ENCODE data around the gene GATA3.

Gene GATA3

DNA sequence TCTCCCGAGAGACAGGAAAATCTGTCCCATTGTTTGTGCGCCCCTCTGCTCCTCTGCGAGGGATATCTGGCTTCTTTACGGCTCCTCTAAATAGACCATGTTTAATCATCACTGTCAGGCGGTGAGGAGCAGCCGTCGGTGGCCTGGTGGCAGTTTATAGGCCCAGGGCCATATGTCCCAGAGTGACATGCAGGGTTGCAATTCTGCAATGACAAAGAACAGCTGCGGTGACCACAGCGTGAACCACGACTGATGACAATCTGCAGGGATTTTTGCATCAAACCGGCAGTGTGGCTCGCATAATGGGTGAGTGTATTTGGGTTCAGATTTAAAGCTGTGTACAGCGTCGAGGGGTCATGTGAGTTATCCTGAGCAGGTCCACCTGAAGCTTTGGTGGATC, 41.5 kb downstream of the GATA3 start:
- TF ChIP-seq, protein P1, sequence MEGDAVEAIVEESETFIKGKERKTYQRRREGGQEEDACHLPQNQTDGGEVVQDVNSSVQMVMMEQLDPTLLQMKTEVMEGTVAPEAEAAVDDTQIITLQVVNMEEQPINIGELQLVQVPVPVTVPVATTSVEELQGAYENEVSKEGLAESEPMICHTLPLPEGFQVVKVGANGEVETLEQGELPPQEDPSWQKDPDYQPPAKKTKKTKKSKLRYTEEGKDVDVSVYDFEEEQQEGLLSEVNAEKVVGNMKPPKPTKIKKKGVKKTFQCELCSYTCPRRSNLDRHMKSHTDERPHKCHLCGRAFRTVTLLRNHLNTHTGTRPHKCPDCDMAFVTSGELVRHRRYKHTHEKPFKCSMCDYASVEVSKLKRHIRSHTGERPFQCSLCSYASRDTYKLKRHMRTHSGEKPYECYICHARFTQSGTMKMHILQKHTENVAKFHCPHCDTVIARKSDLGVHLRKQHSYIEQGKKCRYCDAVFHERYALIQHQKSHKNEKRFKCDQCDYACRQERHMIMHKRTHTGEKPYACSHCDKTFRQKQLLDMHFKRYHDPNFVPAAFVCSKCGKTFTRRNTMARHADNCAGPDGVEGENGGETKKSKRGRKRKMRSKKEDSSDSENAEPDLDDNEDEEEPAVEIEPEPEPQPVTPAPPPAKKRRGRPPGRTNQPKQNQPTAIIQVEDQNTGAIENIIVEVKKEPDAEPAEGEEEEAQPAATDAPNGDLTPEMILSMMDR (IDR thresholded peaks at IDR 0.05; ENCODE audit: low read depth, low read length), result no peak
- no peak for DNase-seq (ENCODE audit: low read depth in 2 of 2)
- H3K4me3 ChIP-seq (replicated peaks in 1 of 2; ENCODE audit: low read depth in 2 of 2, low read length in 2 of 2), result no peak overlapping the region

DNA sequence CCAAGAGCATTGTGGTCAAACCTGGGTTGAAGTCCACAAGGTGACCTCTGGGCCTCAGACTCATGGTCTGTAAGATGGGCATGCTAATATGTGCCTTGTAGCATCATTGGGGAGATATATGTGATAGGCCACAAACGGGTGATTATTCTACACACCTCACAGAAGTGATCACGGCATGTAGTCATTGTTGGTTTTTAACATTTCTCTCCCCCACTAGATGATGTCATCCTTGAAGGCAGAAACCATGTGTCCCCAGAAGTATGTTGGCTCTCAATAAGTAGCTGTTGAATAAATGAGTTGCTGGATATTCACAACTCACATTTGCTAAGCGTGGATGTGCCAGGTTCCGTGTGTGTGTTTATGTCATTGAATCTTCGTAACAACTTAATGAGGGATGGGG, 42.4 kb downstream of the GATA3 start:
- H3K4me3 ChIP-seq (replicated peaks in 1 of 2; ENCODE audit: low read depth in 2 of 2, low read length in 2 of 2), result no peak overlapping the region
- DNase-seq (ENCODE audit: low read depth in 2 of 2), result no peak
- TF ChIP-seq, protein P1 (IDR thresholded peaks at IDR 0.05; ENCODE audit: low read depth, low read length), result no peak

DNA sequence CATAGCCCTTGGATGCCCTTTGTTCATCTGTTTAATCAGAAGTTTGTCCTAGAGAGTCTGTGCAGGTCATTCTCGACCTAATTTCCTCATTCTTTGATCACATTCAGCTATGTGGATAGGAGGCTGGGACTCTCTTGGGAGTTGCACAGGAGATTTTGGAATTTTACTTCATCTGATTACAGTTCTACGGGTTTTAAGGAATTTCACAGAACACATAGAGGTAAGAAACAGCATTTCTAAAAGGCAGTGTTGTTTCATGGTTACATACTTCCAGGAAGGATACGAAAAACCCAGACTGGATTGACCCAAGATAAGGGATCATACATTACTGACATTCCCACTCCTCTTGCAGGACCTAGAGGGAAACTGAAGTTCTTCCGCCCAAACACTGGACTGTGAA, 45.9 kb downstream of the GATA3 start:
- H3K4me3 ChIP-seq (replicated peaks in 1 of 2; ENCODE audit: low read depth in 2 of 2, low read length in 2 of 2), result no peak overlapping the region
- no peak for DNase-seq (ENCODE audit: low read depth in 2 of 2)
- TF ChIP-seq, protein P1 (IDR thresholded peaks at IDR 0.05; ENCODE audit: low read depth, low read length), result no peak

DNA sequence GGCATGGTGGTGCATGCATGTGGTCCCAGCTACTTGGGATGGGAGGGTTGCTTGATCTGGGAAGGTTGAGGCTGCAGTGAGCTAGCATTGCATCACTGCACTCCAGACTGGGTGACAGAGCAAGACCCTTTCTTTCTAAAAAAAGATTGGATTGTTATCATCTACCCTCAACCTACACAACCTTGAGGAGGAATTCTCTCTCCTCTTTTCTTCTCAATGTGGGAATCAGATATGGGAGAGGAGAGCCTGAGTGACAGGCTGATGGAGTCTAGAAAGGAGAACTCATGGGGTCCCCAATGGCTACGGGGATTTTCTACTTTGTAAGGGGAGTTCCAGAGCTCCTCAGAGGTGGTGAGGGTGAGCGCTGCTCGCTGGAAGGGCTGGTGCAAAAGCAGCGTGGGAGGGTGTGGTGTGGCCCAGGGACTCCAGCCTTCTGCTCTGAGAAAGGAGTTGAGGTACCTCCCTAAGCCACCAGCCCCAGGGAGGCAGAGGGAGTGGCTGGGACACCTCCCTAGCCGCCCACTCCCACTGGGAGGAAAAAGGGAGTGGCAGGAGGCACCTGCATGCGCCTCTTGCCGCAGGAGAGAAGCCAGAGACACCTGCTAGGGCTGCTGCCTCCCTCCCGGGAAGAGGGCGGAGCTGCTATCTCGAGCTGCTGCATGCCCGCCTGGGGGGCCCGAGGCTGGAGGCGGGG, 48.4 kb downstream of the GATA3 start:
- DNase-seq (ENCODE audit: low read depth in 2 of 2), result no peak
- H3K4me3 ChIP-seq (replicated peaks in 1 of 2; ENCODE audit: low read depth in 2 of 2, low read length in 2 of 2), result no peak overlapping the region
- TF ChIP-seq, protein P1 (IDR thresholded peaks at IDR 0.05; ENCODE audit: low read depth, low read length), result no peak

DNA sequence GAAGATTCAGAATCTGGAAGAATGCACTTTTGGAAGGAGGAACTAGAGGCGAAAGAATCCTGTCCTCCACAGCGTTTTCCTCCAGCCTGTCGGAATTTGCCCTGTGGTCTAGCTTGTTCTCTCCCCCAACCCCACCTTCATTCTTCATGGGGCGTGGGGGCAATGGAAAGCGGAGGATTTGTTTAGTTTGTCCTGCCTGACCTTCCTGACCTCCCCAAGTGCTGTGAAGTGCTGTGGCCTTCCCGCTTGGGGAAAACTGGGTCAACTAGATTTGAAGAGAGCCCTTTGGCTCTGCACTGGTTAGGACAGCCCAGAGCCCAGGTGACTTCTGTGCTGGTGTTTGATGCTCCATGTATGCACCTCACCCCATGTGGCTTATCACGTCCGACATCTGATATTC, 49.1 kb downstream of the GATA3 start:
- TF ChIP-seq, protein P1 (IDR thresholded peaks at IDR 0.05; ENCODE audit: low read depth, low read length), result no peak
- no peak overlapping the region for H3K4me3 ChIP-seq (replicated peaks in 1 of 2; ENCODE audit: low read depth in 2 of 2, low read length in 2 of 2)
- no peak for DNase-seq (ENCODE audit: low read depth in 2 of 2)

DNA sequence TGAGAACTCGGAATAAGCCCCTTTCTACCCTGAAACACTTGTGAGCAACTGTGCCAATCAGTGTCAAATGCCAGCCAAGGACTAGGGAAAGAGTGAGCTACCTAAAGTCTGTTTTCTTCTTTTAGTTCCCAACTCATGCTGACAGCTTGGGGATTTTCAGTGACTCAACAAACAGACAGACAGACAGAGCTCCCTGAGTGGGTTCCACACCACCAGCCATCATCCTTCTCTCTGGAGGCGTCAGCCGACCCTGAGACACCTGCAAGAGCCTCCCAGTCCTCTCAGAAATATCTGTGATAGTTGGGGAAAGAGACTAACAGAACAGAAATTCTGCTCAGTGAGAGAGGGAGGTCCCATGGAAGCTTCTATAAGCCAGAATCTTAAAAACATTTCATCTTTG, 49.5 kb downstream of the GATA3 start:
- TF ChIP-seq, protein P1 (IDR thresholded peaks at IDR 0.05; ENCODE audit: low read depth, low read length), result no peak
- no peak for DNase-seq (ENCODE audit: low read depth in 2 of 2)
- no peak overlapping the region for H3K4me3 ChIP-seq (replicated peaks in 1 of 2; ENCODE audit: low read depth in 2 of 2, low read length in 2 of 2)

DNA sequence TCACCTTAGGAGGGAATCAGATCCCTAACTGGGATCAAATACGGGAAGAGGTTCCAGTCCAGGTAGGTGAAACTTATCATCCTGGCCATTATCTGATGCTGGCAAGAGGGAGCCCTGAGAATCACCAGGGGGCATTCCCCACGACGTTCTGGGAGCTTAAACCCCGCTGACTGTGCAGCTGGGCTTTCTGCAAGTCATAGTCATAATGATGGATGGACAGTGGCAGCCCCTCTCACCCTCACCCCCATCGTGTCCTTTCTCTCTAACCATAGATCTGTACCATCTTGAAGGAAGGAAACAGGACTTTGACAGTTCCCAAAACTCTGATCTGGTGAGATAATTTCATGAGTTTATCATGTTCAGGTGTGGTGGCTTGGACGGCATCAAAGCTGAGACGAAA, 50.2 kb downstream of the GATA3 start:
- H3K4me3 ChIP-seq (replicated peaks in 1 of 2; ENCODE audit: low read depth in 2 of 2, low read length in 2 of 2), result no peak overlapping the region
- no peak for DNase-seq (ENCODE audit: low read depth in 2 of 2)
- TF ChIP-seq, protein P1 (IDR thresholded peaks at IDR 0.05; ENCODE audit: low read depth, low read length), result no peak

Measured in cardiac fibroblast (primary cell).